T-cell (primary cell): Measurements from ENCODE around the gene PAPPA. TPM values are rescaled to one million over a fixed set of nuclear protein-coding genes. Genes with fewer than 3 reads are reported as not detected.

Source experiments
- ATAC-seq, 4 experiments: fragments of 200-7000 bp in 3 of 4; fragments of 150-1000 bp in 1 of 4; cut with Tn5 transposase; replicated peaks in 1 of 4; 1 replicate in 3 of 4; 2 replicates in 1 of 4; pipeline ENCODE4 v1.10.0; 2021; ENCODE audit warnings: moderate library complexity in 3 of 4, mild to moderate bottlenecking in 2 of 4, moderate number of reproducible peaks in 1 of 4
- CTCF ChIA-PET, 2 donors: fragments of 300-600 bp; sonication (Branson Sonifier 250); formaldehyde crosslinking; loops; one replicate each; lab custom pipeline; 2022; ENCODE audit warnings: antibody characterized with exemption in 2 of 2; lab: Charles Lee
- POLR2A ChIA-PET, 2 donors: fragments of 300-600 bp; sonication (Branson Sonifier 250); formaldehyde crosslinking; loops; one replicate each; lab custom pipeline; 2022; ENCODE audit warnings: antibody characterized with exemption in 2 of 2; lab: Charles Lee
- DNase-seq, 35 experiments: peaks; one replicate each; pipeline versions ENCODE4 v3.0.0 to v3.0.0-alpha.2; 2013 to 2023
- H3K27ac ChIP-seq: one replicate; pipeline ENCODE4 v1.5.1; 2013; ENCODE audit warnings: low read length
- H3K27me3 ChIP-seq, 2 experiments: replicated peaks in 1 of 2; 1 replicate in 1 of 2; 2 replicates in 1 of 2; pipeline versions ENCODE4 v1.6.1 to v1.7.0; 2013; ENCODE audit warnings: low read length in 1 of 2, mixed read lengths in 1 of 2; ENCODE audit not compliant: control insufficient read depth in 2 of 2, insufficient read depth in 2 of 2; ENCODE audit errors: extremely low read depth in 1 of 2
- H3K36me3 ChIP-seq, 2 donors: 1 replicate in 1 of 2; 2 replicates in 1 of 2; pipeline versions ENCODE4 v1.6.1 to v1.7.0; 2013; ENCODE audit warnings: low read length in 1 of 2; ENCODE audit not compliant: control insufficient read depth in 2 of 2, insufficient read depth in 1 of 2; ENCODE audit errors: extremely low read depth in 1 of 2
- H3K4me1 ChIP-seq, 2 experiments: 1 replicate in 1 of 2; 2 replicates in 1 of 2; pipeline versions ENCODE4 v1.6.1 to v1.7.0; 2013; ENCODE audit warnings: low read length in 2 of 2, mixed read lengths in 1 of 2; ENCODE audit not compliant: insufficient read depth in 2 of 2, control insufficient read depth in 1 of 2; ENCODE audit errors: extremely low read depth in 1 of 2
- H3K4me3 ChIP-seq, 2 donors: 1 replicate in 1 of 2; 2 replicates in 1 of 2; pipeline versions ENCODE4 v1.5.1 to v1.7.0; 2013; ENCODE audit warnings: mild to moderate bottlenecking in 2 of 2, low read length in 1 of 2, moderate library complexity in 1 of 2; ENCODE audit not compliant: control insufficient read depth in 1 of 2; ENCODE audit errors: extremely low read depth in 1 of 2
- H3K9me3 ChIP-seq: 2 replicates; pipeline ENCODE4 v1.7.0; 2013
- H3K27ac Mint-ChIP-seq, 2 donors: one replicate each; pipeline ENCODE4 v1.8.0; 2020 to 2021; ENCODE audit warnings: mild to moderate bottlenecking in 2 of 2, mixed read lengths in 2 of 2
- H3K27me3 Mint-ChIP-seq, 2 donors: one replicate each; pipeline ENCODE4 v1.8.0; 2021 to 2022; ENCODE audit warnings: mixed read lengths in 2 of 2
- H3K36me3 Mint-ChIP-seq: one replicate; pipeline ENCODE4 v1.8.0; 2021; ENCODE audit warnings: mixed read lengths
- H3K4me1 Mint-ChIP-seq, 3 donors: one replicate each; pipeline ENCODE4 v1.8.0; 2020 to 2022; ENCODE audit warnings: mixed read lengths in 3 of 3, mild to moderate bottlenecking in 1 of 3
- H3K4me3 Mint-ChIP-seq, 3 donors: one replicate each; pipeline ENCODE4 v1.8.0; 2020 to 2022; ENCODE audit warnings: mild to moderate bottlenecking in 3 of 3, mixed read lengths in 3 of 3, moderate library complexity in 3 of 3
- H3K9me3 Mint-ChIP-seq, 3 donors: one replicate each; pipeline ENCODE4 v1.8.0; 2020 to 2022; ENCODE audit warnings: mixed read lengths in 3 of 3
- WGBS: methylation state at CpG from one replicate; pipeline ENCODE4 v1.1.5; 2013; ENCODE audit warnings: missing lambda C conversion rate; ENCODE audit not compliant: insufficient coverage; 5-methylcytosine and 5-hydroxymethylcytosine counted together
- total RNA-seq, 35 experiments: library from RNA in 6 of 35; stranded (reverse) in 6 of 35; fragments of 120-200 nt in 1 of 35; gene quantifications; one replicate each; pipeline versions ENCODE4 v1.2.1 to v1.2.4 and lab custom pipeline; 2013 to 2026

Gene PAPPA
- total RNA-seq, 5 donors from 2014 or later (not counting 1 experiment from before 2014, with no cell fraction given): 0.03 to 0.09 (median 0.07) TPM; not detected in 2

DNA sequence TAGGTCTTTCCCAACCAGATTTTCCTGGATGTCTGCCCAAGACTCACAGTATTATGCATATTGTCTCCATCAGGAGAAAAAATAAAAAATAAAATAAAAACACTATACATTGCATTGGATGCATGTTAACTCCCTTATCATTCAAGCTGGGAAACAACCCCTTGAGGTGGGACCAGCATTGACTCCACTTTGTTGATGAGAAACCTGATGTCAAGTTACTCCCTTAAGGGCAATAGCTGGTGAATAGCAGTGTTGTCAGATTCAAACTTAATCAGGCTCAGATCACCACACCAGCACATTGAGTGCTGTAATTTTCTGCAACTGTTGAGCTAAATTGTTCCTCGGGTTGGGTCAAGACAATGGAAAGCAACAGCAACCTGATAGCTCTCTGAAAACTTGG lies 269.6 kb downstream of the PAPPA start:
- no peak overlapping the region for H3K27ac Mint-ChIP-seq
- WGBS: 56% methylated on average over 1 of the region's 1 CpG
- peaks cover 49% of the 10 kb centered on the region for H3K36me3 Mint-ChIP-seq
- Histone ChIP-seq H3K27ac (no peak overlapping the region), H3K4me3 (no peak overlapping the region), H3K4me1 (no peaks in the 10 kb centered on the region), H3K9me3 (no peaks in the 10 kb centered on the region), H3K27me3 (no peaks in the 10 kb centered on the region), H3K36me3 (no peaks in the 10 kb centered on the region)
- H3K27me3 Mint-ChIP-seq: no peaks in the 10 kb centered on the region
- H3K4me3 Mint-ChIP-seq: no peak overlapping the region
- ChIA-PET CTCF (no interaction called here), POLR2A (no interaction called here)
- no peaks in the 10 kb centered on the region for H3K9me3 Mint-ChIP-seq
- DNase-seq (no peak), ATAC-seq (no peak)
- H3K4me1 Mint-ChIP-seq: no peaks in the 10 kb centered on the region

DNA sequence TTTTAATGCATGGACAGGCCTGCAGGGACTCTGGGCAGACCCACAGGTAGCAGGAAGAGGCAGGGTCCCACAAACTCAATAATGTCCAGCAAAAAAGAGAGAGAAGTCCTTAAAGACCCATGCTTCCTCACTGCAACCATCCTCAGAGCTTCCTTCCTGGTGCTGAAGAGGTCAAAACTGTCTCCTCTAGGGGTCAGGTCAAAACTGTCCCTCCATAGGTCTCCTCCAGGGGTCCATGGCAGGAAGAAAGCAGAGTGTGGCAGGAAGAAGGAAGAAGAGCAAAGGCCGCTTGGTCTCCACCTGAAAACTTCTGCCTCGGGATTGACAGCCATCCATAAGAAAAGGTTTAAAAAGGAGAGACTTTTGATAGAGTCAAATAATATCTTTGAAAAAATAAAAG lies 271.7 kb downstream of the PAPPA start:
- Mint-ChIP-seq H3K4me1 (no peaks in the 10 kb centered on the region), H3K27ac (no peak overlapping the region), H3K27me3 (no peaks in the 10 kb centered on the region), H3K36me3 (peaks cover 39% of the 10 kb centered on the region), H3K4me3 (no peak overlapping the region), H3K9me3 (no peaks in the 10 kb centered on the region)
- Histone ChIP-seq H3K9me3 (no peaks in the 10 kb centered on the region), H3K4me1 (no peaks in the 10 kb centered on the region), H3K36me3 (no peaks in the 10 kb centered on the region), H3K4me3 (no peak overlapping the region), H3K27ac (no peak overlapping the region), H3K27me3 (no peaks in the 10 kb centered on the region)
- no CpG with 5 or more reads among the region's 2 CpGs for WGBS
- POLR2A ChIA-PET: no interaction called here
- DNase-seq (no peak), ATAC-seq (no peak)
- CTCF ChIA-PET: no interaction called here

GRCh38 chr9:116430849-116431248 lies 277.3 kb downstream of the PAPPA start:
- ChIA-PET CTCF (no interaction called here), POLR2A (no interaction called here)
- Histone ChIP-seq H3K27me3 (no peaks in the 10 kb centered on the region), H3K36me3 (no peaks in the 10 kb centered on the region), H3K4me3 (no peak overlapping the region), H3K27ac (no peak overlapping the region), H3K9me3 (no peaks in the 10 kb centered on the region), H3K4me1 (no peaks in the 10 kb centered on the region)
- Mint-ChIP-seq H3K27me3 (no peaks in the 10 kb centered on the region), H3K4me1 (no peaks in the 10 kb centered on the region), H3K9me3 (no peaks in the 10 kb centered on the region), H3K27ac (no peak overlapping the region), H3K36me3 (peaks cover 38% of the 10 kb centered on the region), H3K4me3 (no peak overlapping the region)
- WGBS: no CpG with 5 or more reads among the region's 3 CpGs
- no peak for ATAC-seq
- DNase-seq: no peak

DNA sequence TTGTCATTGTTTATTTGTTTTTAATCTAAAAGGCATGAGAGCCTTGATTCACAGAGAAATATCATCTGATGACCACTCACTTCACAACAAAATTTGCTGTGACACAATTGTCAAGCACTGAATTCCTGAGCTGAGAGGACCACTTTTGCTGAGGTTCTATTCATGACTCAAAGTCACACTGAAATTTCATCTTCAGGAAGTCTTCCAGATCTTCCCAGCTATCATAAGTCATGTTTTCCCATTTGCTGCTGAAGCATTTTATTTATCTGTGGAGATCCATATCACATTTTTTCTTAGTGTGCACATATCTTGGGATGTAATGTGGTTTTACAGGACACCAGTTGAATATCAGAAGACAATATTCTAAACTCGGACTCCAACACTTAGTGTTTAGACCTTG lies 278.5 kb downstream of the PAPPA start:
- H3K27me3 ChIP-seq: no peaks in the 10 kb centered on the region
- H3K36me3 ChIP-seq: no peaks in the 10 kb centered on the region
- H3K9me3 ChIP-seq: no peaks in the 10 kb centered on the region
- peaks cover 43% of the 10 kb centered on the region for H3K36me3 Mint-ChIP-seq
- no peak overlapping the region for H3K4me3 ChIP-seq
- H3K27ac Mint-ChIP-seq: no peak overlapping the region
- no peak for ATAC-seq
- H3K4me1 ChIP-seq: no peaks in the 10 kb centered on the region
- ChIA-PET CTCF (no interaction called here), POLR2A (no interaction called here)
- no peak for DNase-seq
- H3K4me3 Mint-ChIP-seq: no peak overlapping the region
- H3K27me3 Mint-ChIP-seq: no peaks in the 10 kb centered on the region
- H3K27ac ChIP-seq: no peak overlapping the region
- no peaks in the 10 kb centered on the region for H3K4me1 Mint-ChIP-seq
- no peaks in the 10 kb centered on the region for H3K9me3 Mint-ChIP-seq
- no CpG with 5 or more reads among the region's 1 CpG for WGBS

DNA sequence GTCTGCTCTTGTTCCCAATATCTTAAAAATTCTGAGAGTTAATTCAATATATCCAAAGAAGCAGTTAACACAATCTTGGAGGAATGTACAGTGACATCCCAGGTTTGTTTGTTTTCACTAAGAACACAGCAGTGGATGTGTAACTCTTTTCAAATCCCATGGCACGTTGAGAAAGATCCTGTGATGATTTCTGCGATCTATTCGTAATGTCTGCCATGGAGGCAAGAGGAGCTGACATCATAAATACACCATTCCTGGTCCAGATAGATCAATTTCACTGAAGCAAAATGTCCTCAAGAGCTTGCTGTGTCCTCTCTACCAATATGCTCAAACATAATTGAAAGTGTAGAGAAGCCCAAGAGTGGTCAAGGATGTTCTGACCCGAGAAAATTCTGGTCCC lies 280.7 kb downstream of the PAPPA start:
- Mint-ChIP-seq H3K27me3 (no peaks in the 10 kb centered on the region), H3K36me3 (peaks cover 50% of the 10 kb centered on the region), H3K4me1 (no peaks in the 10 kb centered on the region), H3K27ac (no peak overlapping the region), H3K9me3 (peaks cover 0 to 6% (median 0%) of the 10 kb centered on the region in 3 donors), H3K4me3 (no peak overlapping the region)
- DNase-seq (no peak), ATAC-seq (no peak)
- POLR2A ChIA-PET: no interaction called here
- WGBS: 0% methylated on average over 1 of the region's 4 CpGs
- no peak overlapping the region for H3K4me3 ChIP-seq
- H3K36me3 ChIP-seq: no peaks in the 10 kb centered on the region
- no peak overlapping the region for H3K27ac ChIP-seq
- H3K9me3 ChIP-seq: no peaks in the 10 kb centered on the region
- H3K4me1 ChIP-seq: no peaks in the 10 kb centered on the region
- H3K27me3 ChIP-seq: no peaks in the 10 kb centered on the region
- CTCF ChIA-PET: no interaction called here

DNA sequence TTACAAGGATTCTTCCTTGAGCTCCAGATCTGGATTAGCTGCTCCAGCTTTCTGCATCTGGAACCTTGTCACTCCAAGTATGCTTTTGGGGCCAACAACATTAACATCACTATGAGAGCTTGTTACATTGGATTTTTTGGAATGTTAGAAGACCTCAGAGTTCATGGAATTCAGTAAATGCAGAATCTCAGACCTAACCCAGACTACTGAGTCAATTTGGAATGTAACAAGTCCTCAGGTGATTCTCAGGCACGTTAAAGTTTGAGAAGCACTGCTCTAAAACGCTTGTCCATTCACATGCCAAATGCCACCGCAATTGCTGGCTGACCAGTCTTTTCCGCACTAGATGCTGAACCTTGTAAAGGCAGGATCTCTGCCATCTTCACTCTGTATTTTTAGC lies 282.1 kb downstream of the PAPPA start:
- DNase-seq: no peak
- H3K27me3 Mint-ChIP-seq: no peaks in the 10 kb centered on the region
- H3K27ac Mint-ChIP-seq: no peak overlapping the region
- Histone ChIP-seq H3K36me3 (peaks cover 0 to 10% of the 10 kb centered on the region in 2 donors), H3K4me3 (no peak overlapping the region), H3K4me1 (no peaks in the 10 kb centered on the region), H3K27ac (no peak overlapping the region), H3K9me3 (no peaks in the 10 kb centered on the region), H3K27me3 (no peaks in the 10 kb centered on the region)
- ATAC-seq: no peak
- 79% methylated on average over 3 of the region's 4 CpGs for WGBS
- H3K36me3 Mint-ChIP-seq: peaks cover 58% of the 10 kb centered on the region
- POLR2A ChIA-PET: no interaction called here
- CTCF ChIA-PET: no interaction called here
- H3K9me3 Mint-ChIP-seq: peaks cover 3 to 6% (median 5%) of the 10 kb centered on the region in 3 donors
- no peaks in the 10 kb centered on the region for H3K4me1 Mint-ChIP-seq
- no peak overlapping the region for H3K4me3 Mint-ChIP-seq

- H3K27ac ChIP-seq: no peak overlapping the region
- Mint-ChIP-seq H3K4me3 (no peak overlapping the region), H3K4me1 (no peaks in the 10 kb centered on the region), H3K36me3 (peaks cover 61% of the 10 kb centered on the region), H3K27ac (no peak overlapping the region), H3K27me3 (no peaks in the 10 kb centered on the region), H3K9me3 (peaks cover 4 to 6% (median 5%) of the 10 kb centered on the region in 3 donors)
- H3K36me3 ChIP-seq: peaks cover 0 to 10% of the 10 kb centered on the region in 2 donors
- no peaks in the 10 kb centered on the region for H3K27me3 ChIP-seq
- H3K4me1 ChIP-seq: no peaks in the 10 kb centered on the region
- ATAC-seq (no peak), DNase-seq (no peak)
- POLR2A ChIA-PET: no interaction called here
- no CpG with 5 or more reads among the region's 1 CpG for WGBS
- H3K9me3 ChIP-seq: no peaks in the 10 kb centered on the region
- CTCF ChIA-PET: no interaction called here
- no peak overlapping the region for H3K4me3 ChIP-seq
These were observed 282.5 kb downstream of the PAPPA start for GRCh38 chr9:116436121-116436520.
